ENCODE measurements around the gene COL18A1.

Gene COL18A1

GRCh38 chr21:45359451-45360217 lies 45.3 kb upstream of the COL18A1 start:
- ATAC-seq: no peak
- no peak for TF ChIP-seq PATZ1 (CRISPR knock-in tag; IDR thresholded peaks at IDR 0.05; ENCODE audit: borderline replicate concordance)
- TF ChIP-seq ZC3H10 (CRISPR knock-in tag; IDR thresholded peaks at IDR 0.05): no peak
- no peak for TF ChIP-seq TOX (CRISPR knock-in tag; IDR thresholded peaks at IDR 0.05; ENCODE audit: borderline replicate concordance)
- no peak for TF ChIP-seq GLIS3 (CRISPR knock-in tag; IDR thresholded peaks at IDR 0.05)

GRCh38 chr21:45361033-45361997 lies 43.6 kb upstream of the COL18A1 start:
- TF ChIP-seq CSRNP3 (CRISPR knock-in tag; IDR thresholded peaks at IDR 0.05): no peak
- no peak for TF ChIP-seq ZNF565 (CRISPR knock-in tag; conservative IDR thresholded peaks at IDR 0.05; ENCODE audit: low read depth)
- no peak for TF ChIP-seq ZFP30 (CRISPR knock-in tag; IDR thresholded peaks at IDR 0.05)
- no peak for TF ChIP-seq TCF4 (CRISPR knock-in tag; IDR thresholded peaks at IDR 0.05; ENCODE audit: borderline replicate concordance)
- no peak for TF ChIP-seq CREB5 (CRISPR knock-in tag; IDR thresholded peaks at IDR 0.05; ENCODE audit: low read depth)
- no peak for TF ChIP-seq BACH2 (CRISPR knock-in tag; IDR thresholded peaks at IDR 0.05; ENCODE audit: borderline replicate concordance)
- no peak for TF ChIP-seq ZNF8 (CRISPR knock-in tag; IDR thresholded peaks at IDR 0.05)
- TF ChIP-seq ISL1 (CRISPR knock-in tag; IDR thresholded peaks at IDR 0.05): no peak
- TF ChIP-seq CSDC2 (CRISPR knock-in tag; IDR thresholded peaks at IDR 0.05): no peak
- TF ChIP-seq PATZ1 (CRISPR knock-in tag; IDR thresholded peaks at IDR 0.05; ENCODE audit: borderline replicate concordance): no peak
- TF ChIP-seq PPARA (CRISPR knock-in tag; IDR thresholded peaks at IDR 0.05; ENCODE audit: borderline replicate concordance): no peak
- TF ChIP-seq ARNTL (CRISPR knock-in tag; IDR thresholded peaks at IDR 0.05; ENCODE audit: borderline replicate concordance, low read depth): no peak
- no peak for TF ChIP-seq ZNF70 (CRISPR knock-in tag; IDR thresholded peaks at IDR 0.05)
- no peak for TF ChIP-seq RARB (CRISPR knock-in tag; IDR thresholded peaks at IDR 0.05)
- no peak for TF ChIP-seq ESRRG (CRISPR knock-in tag; IDR thresholded peaks at IDR 0.05)
- no peak for TF ChIP-seq POU6F1 (CRISPR knock-in tag; IDR thresholded peaks at IDR 0.05; ENCODE audit: borderline replicate concordance, low read depth)
- TF ChIP-seq TOX (CRISPR knock-in tag; IDR thresholded peaks at IDR 0.05; ENCODE audit: borderline replicate concordance): no peak
- TF ChIP-seq OSR1 (CRISPR knock-in tag; IDR thresholded peaks at IDR 0.05): no peak
- no peak for TF ChIP-seq ZFP3 (CRISPR knock-in tag; IDR thresholded peaks at IDR 0.05)
- no peak for TF ChIP-seq SNAI2 (CRISPR knock-in tag; IDR thresholded peaks at IDR 0.05)
- ATAC-seq: no peak
